Retinal pigment epithelial cell (primary cell): ENCODE data around the gene FRMD4B.

ENCODE experiments used
- DNase-seq: peaks from one replicate; pipeline ENCODE4 v3.0.0-alpha.2; 2010; ENCODE audit warnings: low read depth
- H3K4me3 ChIP-seq: 2 replicates; pipeline ENCODE4 v1.5.1; 2011; ENCODE audit warnings: mild to moderate bottlenecking, low read length, control low read depth, moderate library complexity
- TF ChIP-seq, protein P1 (sequence below): conservative IDR thresholded peaks from 2 replicates; pipeline ENCODE4 v1.5.1; 2011; ENCODE audit warnings: low read depth, low read length, control low read depth, inconsistent platforms

FRMD4B gene

DNA sequence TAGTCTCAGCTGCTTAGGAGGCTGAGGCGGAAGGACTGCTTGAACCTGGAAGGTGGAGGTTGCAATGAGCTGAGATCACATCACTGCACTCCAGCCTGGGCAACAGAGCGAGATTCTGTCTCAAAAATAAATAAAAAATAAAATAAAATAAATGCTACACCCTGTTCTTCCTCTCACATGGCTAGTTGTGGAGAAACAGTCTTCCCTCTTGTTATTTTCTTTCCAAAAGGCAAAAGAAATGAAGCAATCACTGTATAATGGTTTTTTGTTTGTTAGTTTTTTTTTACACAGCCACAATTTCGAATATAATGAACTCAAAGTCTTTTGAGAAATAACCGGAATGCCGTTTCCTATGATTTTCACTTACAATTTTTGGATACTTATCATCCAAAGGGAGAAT is 4.9 kb upstream of the FRMD4B start:
- TF ChIP-seq, protein P1, sequence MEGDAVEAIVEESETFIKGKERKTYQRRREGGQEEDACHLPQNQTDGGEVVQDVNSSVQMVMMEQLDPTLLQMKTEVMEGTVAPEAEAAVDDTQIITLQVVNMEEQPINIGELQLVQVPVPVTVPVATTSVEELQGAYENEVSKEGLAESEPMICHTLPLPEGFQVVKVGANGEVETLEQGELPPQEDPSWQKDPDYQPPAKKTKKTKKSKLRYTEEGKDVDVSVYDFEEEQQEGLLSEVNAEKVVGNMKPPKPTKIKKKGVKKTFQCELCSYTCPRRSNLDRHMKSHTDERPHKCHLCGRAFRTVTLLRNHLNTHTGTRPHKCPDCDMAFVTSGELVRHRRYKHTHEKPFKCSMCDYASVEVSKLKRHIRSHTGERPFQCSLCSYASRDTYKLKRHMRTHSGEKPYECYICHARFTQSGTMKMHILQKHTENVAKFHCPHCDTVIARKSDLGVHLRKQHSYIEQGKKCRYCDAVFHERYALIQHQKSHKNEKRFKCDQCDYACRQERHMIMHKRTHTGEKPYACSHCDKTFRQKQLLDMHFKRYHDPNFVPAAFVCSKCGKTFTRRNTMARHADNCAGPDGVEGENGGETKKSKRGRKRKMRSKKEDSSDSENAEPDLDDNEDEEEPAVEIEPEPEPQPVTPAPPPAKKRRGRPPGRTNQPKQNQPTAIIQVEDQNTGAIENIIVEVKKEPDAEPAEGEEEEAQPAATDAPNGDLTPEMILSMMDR = no peak
- H3K4me3 ChIP-seq = no peak overlapping the region
- no peak for DNase-seq

DNA sequence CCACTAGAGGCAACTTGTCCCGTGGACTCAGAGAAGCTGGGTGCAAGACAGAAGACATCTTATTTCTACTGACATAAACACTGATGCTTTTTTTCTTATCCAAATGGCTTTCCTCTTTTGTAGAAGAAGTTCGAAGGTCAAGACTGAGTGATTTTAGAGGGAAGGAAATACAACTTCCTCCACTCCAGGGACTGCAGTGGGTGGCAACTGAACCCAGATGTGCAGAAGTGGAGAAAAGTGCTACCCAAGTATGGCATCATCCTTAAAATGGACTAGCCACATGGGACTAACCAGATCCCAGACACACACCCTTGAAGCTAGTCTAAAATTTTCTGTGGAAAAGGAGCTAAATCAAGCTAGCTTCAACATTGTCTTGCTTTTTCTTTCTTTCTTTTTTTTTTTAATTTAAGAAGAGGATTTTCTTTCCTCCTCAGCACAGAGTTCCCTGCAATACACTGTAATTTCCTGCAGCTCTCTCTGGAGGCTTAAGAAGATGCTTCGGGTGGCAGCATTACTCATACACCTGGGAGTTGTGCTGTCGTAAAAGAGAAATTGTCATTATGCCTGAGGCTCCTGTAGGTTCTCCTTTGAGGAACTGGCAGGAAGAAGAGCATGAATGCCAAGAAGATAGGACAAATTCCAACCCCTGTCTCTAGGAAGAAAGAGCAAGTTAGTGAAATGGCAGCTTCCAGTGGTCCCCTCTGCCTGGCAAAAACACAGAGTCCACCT is 3.8 kb upstream of the FRMD4B start:
- TF ChIP-seq, protein P1 = no peak
- no peak overlapping the region for H3K4me3 ChIP-seq
- DNase-seq = no peak

DNA sequence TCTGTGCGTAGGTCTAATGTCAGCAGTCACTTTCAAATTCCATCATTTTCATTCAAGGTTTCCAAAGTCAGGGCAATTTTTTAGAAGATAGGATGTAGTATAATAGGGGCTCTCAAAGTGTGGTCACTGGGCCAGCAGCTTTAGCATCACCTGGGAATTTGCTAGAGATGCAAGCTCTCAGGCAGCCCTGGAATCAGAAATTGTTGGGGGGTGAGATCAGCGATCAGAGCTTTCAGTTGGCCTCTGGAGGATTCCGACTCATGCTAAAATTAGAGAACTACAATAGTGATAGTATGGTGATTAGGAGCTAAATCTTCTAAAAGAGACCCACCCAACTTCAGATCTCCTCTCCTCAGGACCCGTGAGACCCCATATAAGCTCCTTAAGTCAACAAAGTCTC is 2.4 kb upstream of the FRMD4B start:
- no peak for DNase-seq
- H3K4me3 ChIP-seq = no peak overlapping the region
- TF ChIP-seq, protein P1 = no peak

- DNase-seq = no peak
- TF ChIP-seq, protein P1 = no peak
- H3K4me3 ChIP-seq = peak overlapping the region; percentile 47
Observed at GRCh38 chr3:69386556-69387385, 883 bp upstream of the FRMD4B start.

DNA sequence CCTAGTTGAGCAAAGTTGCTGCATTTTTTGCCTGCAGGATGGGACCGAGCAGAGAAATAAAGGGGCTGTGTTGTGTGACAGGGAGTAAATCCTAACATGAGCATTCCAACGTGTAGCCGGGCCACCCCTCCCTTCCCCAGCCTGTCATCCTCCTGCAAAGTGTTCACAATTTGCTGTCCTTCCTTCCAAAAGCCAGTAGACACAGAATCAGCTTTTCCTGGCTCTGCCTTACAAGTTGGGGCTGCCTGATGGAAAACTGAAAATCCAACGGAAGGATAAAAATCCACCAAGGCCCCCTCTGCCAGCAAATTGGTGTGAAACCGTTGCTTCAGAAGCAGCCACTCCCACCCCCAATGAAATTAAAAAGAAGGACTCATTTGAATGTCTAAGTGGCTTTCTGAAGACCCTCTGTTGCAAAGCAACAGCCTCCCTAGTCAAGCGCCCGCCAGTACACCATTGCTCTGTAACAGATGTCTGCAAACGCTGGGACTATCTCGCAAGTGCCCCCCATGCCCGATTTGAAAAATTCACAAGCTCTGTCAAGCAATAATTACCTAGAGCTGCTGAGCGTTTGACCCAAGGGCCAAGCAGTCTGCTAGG is 665 bp downstream of the FRMD4B start:
- no peak for DNase-seq
- TF ChIP-seq, protein P1 = no peak
- H3K4me3 ChIP-seq = peak overlapping the region; percentile 47

GRCh38 chr3:69384326-69384725 is 1.6 kb downstream of the FRMD4B start:
- TF ChIP-seq, protein P1 = no peak
- H3K4me3 ChIP-seq = no peak overlapping the region
- DNase-seq = no peak
